HEK293 (cell line): ENCODE data around the gene CPTP.

Source experiments
- GLIS2 ChIP-seq: fragments of 450-650 bp; formaldehyde crosslinking; IDR thresholded peaks from 2 replicates; pipeline ENCODE4 v1.5.1; 2016; ENCODE audit warnings: missing biosample characterization, missing genetic modification characterization
- OVOL3 ChIP-seq: fragments of 450-650 bp; formaldehyde crosslinking; IDR thresholded peaks from 2 replicates; pipeline ENCODE4 v1.5.1; 2016; ENCODE audit warnings: missing biosample characterization, missing genetic modification characterization
- SP2 ChIP-seq: fragments of 450-650 bp; formaldehyde crosslinking; IDR thresholded peaks from 2 replicates; pipeline ENCODE4 v1.5.1; 2016; ENCODE audit warnings: missing biosample characterization, missing genetic modification characterization
- ZBTB7A ChIP-seq: fragments of 450-650 bp; formaldehyde crosslinking; IDR thresholded peaks from 2 replicates; pipeline ENCODE4 v1.5.1; 2016; ENCODE audit warnings: low read depth, missing biosample characterization, missing genetic modification characterization
- ZNF311 ChIP-seq: fragments of 450-650 bp; formaldehyde crosslinking; IDR thresholded peaks from 2 replicates; pipeline ENCODE4 v1.5.1; 2017; ENCODE audit warnings: missing biosample characterization, missing genetic modification characterization, borderline replicate concordance
- ZNF423 ChIP-seq: fragments of 450-650 bp; formaldehyde crosslinking; IDR thresholded peaks from 2 replicates; pipeline ENCODE4 v1.5.1; 2016; ENCODE audit warnings: missing biosample characterization, missing genetic modification characterization
- ZNF530 ChIP-seq: fragments of 450-650 bp; formaldehyde crosslinking; IDR thresholded peaks from 2 replicates; pipeline ENCODE4 v1.5.1; 2016; ENCODE audit warnings: low read depth, missing biosample characterization, missing genetic modification characterization
- ZNF548 ChIP-seq: fragments of 450-650 bp; formaldehyde crosslinking; IDR thresholded peaks from 2 replicates; pipeline ENCODE4 v1.5.1; 2016; ENCODE audit warnings: missing biosample characterization, missing genetic modification characterization
- ZNF585B ChIP-seq: fragments of 450-650 bp; formaldehyde crosslinking; IDR thresholded peaks from 2 replicates; pipeline ENCODE4 v1.5.1; 2016; ENCODE audit warnings: missing biosample characterization, missing genetic modification characterization
- ZNF677 ChIP-seq: fragments of 450-650 bp; IDR thresholded peaks from 2 replicates; pipeline ENCODE4 v1.5.0; 2018; ENCODE audit warnings: missing biosample characterization, mild to moderate bottlenecking, missing genetic modification characterization, moderate library complexity
- TF ChIP-seq, protein P1 (sequence below): fragments of 450-650 bp; formaldehyde crosslinking; IDR thresholded peaks from 2 replicates; pipeline ENCODE4 v1.5.1; 2017; ENCODE audit warnings: missing biosample characterization, missing genetic modification characterization
- TF ChIP-seq, protein P2 (sequence below): fragments of 450-650 bp; formaldehyde crosslinking; IDR thresholded peaks from 2 replicates; pipeline ENCODE4 v1.5.1; 2016; ENCODE audit warnings: missing biosample characterization, missing genetic modification characterization

DNA sequence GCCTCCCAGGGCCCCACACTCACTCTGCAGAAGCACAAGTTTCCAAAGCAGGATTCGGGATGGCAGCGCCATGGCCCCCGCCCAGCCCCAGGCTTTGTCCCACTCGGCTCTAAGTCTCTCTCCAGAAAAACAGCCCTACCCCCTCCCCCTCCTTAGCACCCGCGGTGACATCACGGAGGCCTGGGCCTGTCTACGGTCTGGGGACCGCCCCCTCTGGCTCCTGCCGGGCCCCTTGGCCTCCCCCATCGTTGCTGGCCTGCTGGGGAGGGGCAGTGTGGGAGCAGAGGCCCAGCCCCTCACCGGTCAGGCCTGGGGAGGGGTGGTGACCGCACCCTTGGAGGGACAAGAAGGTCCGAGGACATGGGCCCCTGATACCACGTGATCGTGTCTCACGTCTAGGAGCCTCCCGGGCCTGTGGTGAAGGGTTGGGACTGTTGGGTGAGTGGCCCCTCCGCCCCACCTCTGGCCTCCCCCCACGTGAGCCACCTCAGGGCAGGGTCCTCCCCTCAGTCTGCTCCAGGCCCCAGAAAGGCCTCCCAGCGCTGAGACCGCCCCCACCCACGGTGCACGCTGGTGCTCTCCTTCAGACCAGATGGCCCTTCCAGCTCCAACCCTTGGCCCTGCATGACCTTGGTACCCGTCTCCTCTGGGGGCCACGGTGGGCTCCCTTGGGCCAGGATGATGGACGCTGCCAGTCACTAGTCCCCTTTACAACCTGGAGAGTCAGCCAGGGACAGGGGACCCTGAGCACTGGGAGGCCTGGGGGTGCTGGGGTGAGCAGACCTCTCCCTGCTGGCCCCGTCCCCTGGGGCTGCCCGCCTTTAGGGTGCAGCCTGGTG, 34.0 kb downstream of the CPTP start, which contains the start of gene MXRA8:
- TF ChIP-seq ZBTB7A, result no peak
- peak; percentile 59 for TF ChIP-seq GLIS2
- TF ChIP-seq ZNF311 (tag by site-specific recombination), result no peak
- TF ChIP-seq, protein P1, sequence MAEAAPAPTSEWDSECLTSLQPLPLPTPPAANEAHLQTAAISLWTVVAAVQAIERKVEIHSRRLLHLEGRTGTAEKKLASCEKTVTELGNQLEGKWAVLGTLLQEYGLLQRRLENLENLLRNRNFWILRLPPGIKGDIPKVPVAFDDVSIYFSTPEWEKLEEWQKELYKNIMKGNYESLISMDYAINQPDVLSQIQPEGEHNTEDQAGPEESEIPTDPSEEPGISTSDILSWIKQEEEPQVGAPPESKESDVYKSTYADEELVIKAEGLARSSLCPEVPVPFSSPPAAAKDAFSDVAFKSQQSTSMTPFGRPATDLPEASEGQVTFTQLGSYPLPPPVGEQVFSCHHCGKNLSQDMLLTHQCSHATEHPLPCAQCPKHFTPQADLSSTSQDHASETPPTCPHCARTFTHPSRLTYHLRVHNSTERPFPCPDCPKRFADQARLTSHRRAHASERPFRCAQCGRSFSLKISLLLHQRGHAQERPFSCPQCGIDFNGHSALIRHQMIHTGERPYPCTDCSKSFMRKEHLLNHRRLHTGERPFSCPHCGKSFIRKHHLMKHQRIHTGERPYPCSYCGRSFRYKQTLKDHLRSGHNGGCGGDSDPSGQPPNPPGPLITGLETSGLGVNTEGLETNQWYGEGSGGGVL (tag by site-specific recombination), result no peak
- TF ChIP-seq ZNF677 (tag by site-specific recombination), result no peak
- no peak for TF ChIP-seq ZNF585B (tag by site-specific recombination)
- TF ChIP-seq, protein P2, sequence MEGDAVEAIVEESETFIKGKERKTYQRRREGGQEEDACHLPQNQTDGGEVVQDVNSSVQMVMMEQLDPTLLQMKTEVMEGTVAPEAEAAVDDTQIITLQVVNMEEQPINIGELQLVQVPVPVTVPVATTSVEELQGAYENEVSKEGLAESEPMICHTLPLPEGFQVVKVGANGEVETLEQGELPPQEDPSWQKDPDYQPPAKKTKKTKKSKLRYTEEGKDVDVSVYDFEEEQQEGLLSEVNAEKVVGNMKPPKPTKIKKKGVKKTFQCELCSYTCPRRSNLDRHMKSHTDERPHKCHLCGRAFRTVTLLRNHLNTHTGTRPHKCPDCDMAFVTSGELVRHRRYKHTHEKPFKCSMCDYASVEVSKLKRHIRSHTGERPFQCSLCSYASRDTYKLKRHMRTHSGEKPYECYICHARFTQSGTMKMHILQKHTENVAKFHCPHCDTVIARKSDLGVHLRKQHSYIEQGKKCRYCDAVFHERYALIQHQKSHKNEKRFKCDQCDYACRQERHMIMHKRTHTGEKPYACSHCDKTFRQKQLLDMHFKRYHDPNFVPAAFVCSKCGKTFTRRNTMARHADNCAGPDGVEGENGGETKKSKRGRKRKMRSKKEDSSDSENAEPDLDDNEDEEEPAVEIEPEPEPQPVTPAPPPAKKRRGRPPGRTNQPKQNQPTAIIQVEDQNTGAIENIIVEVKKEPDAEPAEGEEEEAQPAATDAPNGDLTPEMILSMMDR (tag by site-specific recombination), result no peak
- TF ChIP-seq ZNF423 (tag by site-specific recombination), result no peak
- no peak for TF ChIP-seq ZNF530 (tag by site-specific recombination)
- no peak for TF ChIP-seq ZNF548
- no peak for TF ChIP-seq OVOL3 (tag by site-specific recombination)
- peak; percentile 33; the same call in 1 of the 2 replicates for TF ChIP-seq SP2 (tag by site-specific recombination)
